Measurements from ENCODE around the gene RTF1.

Gene RTF1

GRCh38 chr15:41492597-41493204 lies 75.8 kb downstream of the RTF1 start:
- no peaks in the 10 kb centered on the region for H3K36me3 ChIP-seq (ENCODE audit: control insufficient read depth, low read depth, low read length)
- no peak overlapping the region for H3K27ac ChIP-seq (ENCODE audit: low read length)
- H3K9ac ChIP-seq (ENCODE audit: low read length) = no peak overlapping the region
- H3K27me3 ChIP-seq (ENCODE audit: control insufficient read depth, insufficient read depth, low read length) = peaks cover 74% of the 10 kb centered on the region
- peaks cover 9% of the 10 kb centered on the region for H3K4me1 ChIP-seq (ENCODE audit: control insufficient read depth, low read depth, low read length)
- peak overlapping the region; percentile 61 for H3K4me3 ChIP-seq (ENCODE audit: low read length)
- no peaks in the 10 kb centered on the region for H3K9me3 ChIP-seq (ENCODE audit: control insufficient read depth, low read depth, low read length)

- Histone ChIP-seq H3K27ac (ENCODE audit: low read length) (no peak within 1 kb of the TSS), H3K9ac (ENCODE audit: low read length) (no peak within 1 kb of the TSS)
Observed at GRCh38 chr15:41493205-41493901, 76.5 kb downstream of the RTF1 start, which contains the start of gene ITPKA. TSS of gene ITPKA (plus strand) at chr15:41493874. CDS start at chr15:41493928, 54 bp downstream.

GRCh38 chr15:41493902-41494189 lies 77.0 kb downstream of the RTF1 start:
- Histone ChIP-seq H3K27ac (ENCODE audit: low read length) (no peak overlapping the region), H3K9me3 (ENCODE audit: control insufficient read depth, low read depth, low read length) (no peaks in the 10 kb centered on the region), H3K36me3 (ENCODE audit: control insufficient read depth, low read depth, low read length) (no peaks in the 10 kb centered on the region), H3K4me3 (ENCODE audit: low read length) (peak overlapping the region; percentile 38), H3K9ac (ENCODE audit: low read length) (no peak overlapping the region), H3K4me1 (ENCODE audit: control insufficient read depth, low read depth, low read length) (peaks cover 9% of the 10 kb centered on the region), H3K27me3 (ENCODE audit: control insufficient read depth, insufficient read depth, low read length) (peaks cover 85% of the 10 kb centered on the region)

More at GRCh38 chr15:41493205-41493901, 76.5 kb downstream of the RTF1 start, which contains the start of gene ITPKA:
- Histone ChIP-seq H3K27me3 (ENCODE audit: control insufficient read depth, insufficient read depth, low read length) (peaks cover 81% of the 10 kb centered on the region), H3K9me3 (ENCODE audit: control insufficient read depth, low read depth, low read length) (no peaks in the 10 kb centered on the region), H3K4me3 (ENCODE audit: low read length) (peak within 1 kb of the TSS; percentile 61), H3K36me3 (ENCODE audit: control insufficient read depth, low read depth, low read length) (no peaks in the 10 kb centered on the region), H3K4me1 (ENCODE audit: control insufficient read depth, low read depth, low read length) (peaks cover 9% of the 10 kb centered on the region)

DNA sequence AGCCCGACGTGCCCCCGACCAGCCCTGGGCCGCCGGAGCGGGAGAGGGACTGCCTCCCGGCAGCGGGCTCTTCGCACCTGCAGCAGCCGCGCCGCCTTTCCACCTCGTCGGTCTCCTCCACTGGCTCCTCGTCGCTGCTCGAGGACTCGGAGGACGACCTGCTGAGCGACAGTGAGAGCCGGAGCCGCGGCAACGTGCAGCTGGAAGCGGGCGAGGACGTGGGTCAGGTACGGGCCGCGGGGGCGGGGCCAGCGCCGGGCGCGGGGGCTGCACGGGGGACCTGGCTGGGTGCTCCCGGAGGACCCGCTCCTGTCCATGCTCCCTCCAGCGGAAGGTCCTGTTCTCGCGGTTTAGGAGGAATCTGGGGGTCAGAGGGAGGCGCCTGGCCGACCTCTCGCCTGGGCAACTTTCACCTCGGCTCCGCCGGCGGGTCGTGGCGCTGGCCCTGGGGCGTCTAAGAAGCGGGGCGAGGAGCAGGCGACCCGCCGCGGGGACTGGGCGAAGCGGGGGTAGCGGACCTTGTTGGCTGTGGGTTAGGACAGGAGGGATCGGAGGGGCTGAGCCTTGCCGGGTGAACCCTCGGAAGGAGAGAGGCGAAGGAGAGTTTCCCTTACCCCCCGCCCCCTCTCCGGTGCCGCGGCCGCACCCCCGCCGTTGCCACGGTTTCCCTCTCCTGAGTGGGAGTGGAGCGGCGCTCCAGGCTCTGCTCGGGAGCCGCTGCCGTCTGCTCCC lies 77.5 kb downstream of the RTF1 start:
- Histone ChIP-seq H3K36me3 (ENCODE audit: control insufficient read depth, low read depth, low read length) (no peaks in the 10 kb centered on the region), H3K9ac (ENCODE audit: low read length) (no peak overlapping the region), H3K4me1 (ENCODE audit: control insufficient read depth, low read depth, low read length) (peaks cover 9% of the 10 kb centered on the region), H3K4me3 (ENCODE audit: low read length) (peak overlapping the region; percentile 38), H3K27ac (ENCODE audit: low read length) (no peak overlapping the region), H3K27me3 (ENCODE audit: control insufficient read depth, insufficient read depth, low read length) (peaks cover 91% of the 10 kb centered on the region), H3K9me3 (ENCODE audit: control insufficient read depth, low read depth, low read length) (no peaks in the 10 kb centered on the region)

DNA sequence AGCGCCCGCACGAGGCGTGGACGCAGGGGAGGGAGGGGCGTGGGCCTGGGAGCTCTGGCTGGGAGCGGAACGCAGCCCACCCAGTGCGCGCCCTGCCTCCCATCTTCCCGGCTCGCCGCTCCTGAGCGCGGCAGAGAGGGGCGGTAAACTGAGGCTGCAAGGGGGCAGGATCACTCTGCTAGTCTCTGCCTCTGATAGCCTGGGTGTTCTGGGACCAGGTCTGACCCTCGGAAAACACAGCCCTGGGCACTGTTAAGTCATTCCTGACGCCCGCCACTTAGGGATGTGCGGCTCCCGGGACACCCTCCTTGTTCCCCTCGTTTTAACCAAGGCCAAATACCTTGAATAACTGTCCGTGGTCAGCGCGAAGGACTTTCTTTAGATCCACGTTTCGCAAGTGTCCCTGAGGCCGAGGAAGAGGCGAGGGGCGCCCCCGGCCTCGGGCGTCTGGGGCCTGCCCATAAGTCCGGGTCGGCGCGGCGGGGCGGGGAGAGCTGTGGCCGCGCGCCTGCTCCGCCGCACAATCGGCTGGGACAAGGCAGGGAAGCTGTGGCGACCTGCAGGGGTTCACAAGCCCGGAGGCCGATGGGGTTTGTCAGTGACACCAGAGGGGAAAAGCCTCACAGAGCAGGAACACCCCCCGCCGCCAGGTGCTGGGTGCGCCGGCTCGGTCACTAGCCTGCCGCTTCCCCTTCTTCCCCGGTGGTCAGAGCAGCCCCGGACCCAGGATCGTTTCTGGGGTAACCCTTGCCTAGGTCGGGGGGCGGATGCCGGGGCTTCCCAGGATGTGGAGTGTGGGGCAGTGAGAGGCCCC lies 78.2 kb downstream of the RTF1 start:
- no peaks in the 10 kb centered on the region for H3K36me3 ChIP-seq (ENCODE audit: control insufficient read depth, low read depth, low read length)
- peaks cover 9% of the 10 kb centered on the region for H3K4me1 ChIP-seq (ENCODE audit: control insufficient read depth, low read depth, low read length)
- peak overlapping the region; percentile 38 for H3K4me3 ChIP-seq (ENCODE audit: low read length)
- H3K9me3 ChIP-seq (ENCODE audit: control insufficient read depth, low read depth, low read length) = no peaks in the 10 kb centered on the region
- H3K27ac ChIP-seq (ENCODE audit: low read length) = no peak overlapping the region
- H3K27me3 ChIP-seq (ENCODE audit: control insufficient read depth, insufficient read depth, low read length) = peaks cover 98% of the 10 kb centered on the region
- H3K9ac ChIP-seq (ENCODE audit: low read length) = no peak overlapping the region

GRCh38 chr15:41495736-41496599 lies 79.1 kb downstream of the RTF1 start:
- Histone ChIP-seq H3K9ac (ENCODE audit: low read length) (no peak overlapping the region), H3K4me1 (ENCODE audit: control insufficient read depth, low read depth, low read length) (peaks cover 10% of the 10 kb centered on the region), H3K27me3 (ENCODE audit: control insufficient read depth, insufficient read depth, low read length) (peaks cover 98% of the 10 kb centered on the region), H3K4me3 (ENCODE audit: low read length) (peak overlapping the region; percentile 38), H3K9me3 (ENCODE audit: control insufficient read depth, low read depth, low read length) (no peaks in the 10 kb centered on the region), H3K36me3 (ENCODE audit: control insufficient read depth, low read depth, low read length) (no peaks in the 10 kb centered on the region), H3K27ac (ENCODE audit: low read length) (no peak overlapping the region)

- Histone ChIP-seq H3K9me3 (ENCODE audit: control insufficient read depth, low read depth, low read length) (no peaks in the 10 kb centered on the region), H3K36me3 (ENCODE audit: control insufficient read depth, low read depth, low read length) (no peaks in the 10 kb centered on the region), H3K9ac (ENCODE audit: low read length) (no peak overlapping the region), H3K27ac (ENCODE audit: low read length) (no peak overlapping the region), H3K27me3 (ENCODE audit: control insufficient read depth, insufficient read depth, low read length) (peaks cover 99% of the 10 kb centered on the region), H3K4me1 (ENCODE audit: control insufficient read depth, low read depth, low read length) (peaks cover 6% of the 10 kb centered on the region), H3K4me3 (ENCODE audit: low read length) (no peak overlapping the region)
Observed at GRCh38 chr15:41498657-41499056, 81.8 kb downstream of the RTF1 start.

GRCh38 chr15:41499109-41499851 lies 82.4 kb downstream of the RTF1 start:
- no peak overlapping the region for H3K4me3 ChIP-seq (ENCODE audit: low read length)
- no peaks in the 10 kb centered on the region for H3K9me3 ChIP-seq (ENCODE audit: control insufficient read depth, low read depth, low read length)
- no peaks in the 10 kb centered on the region for H3K36me3 ChIP-seq (ENCODE audit: control insufficient read depth, low read depth, low read length)
- H3K4me1 ChIP-seq (ENCODE audit: control insufficient read depth, low read depth, low read length) = peaks cover 6% of the 10 kb centered on the region
- H3K9ac ChIP-seq (ENCODE audit: low read length) = no peak overlapping the region
- H3K27ac ChIP-seq (ENCODE audit: low read length) = no peak overlapping the region
- H3K27me3 ChIP-seq (ENCODE audit: control insufficient read depth, insufficient read depth, low read length) = peaks cover 100% of the 10 kb centered on the region

DNA sequence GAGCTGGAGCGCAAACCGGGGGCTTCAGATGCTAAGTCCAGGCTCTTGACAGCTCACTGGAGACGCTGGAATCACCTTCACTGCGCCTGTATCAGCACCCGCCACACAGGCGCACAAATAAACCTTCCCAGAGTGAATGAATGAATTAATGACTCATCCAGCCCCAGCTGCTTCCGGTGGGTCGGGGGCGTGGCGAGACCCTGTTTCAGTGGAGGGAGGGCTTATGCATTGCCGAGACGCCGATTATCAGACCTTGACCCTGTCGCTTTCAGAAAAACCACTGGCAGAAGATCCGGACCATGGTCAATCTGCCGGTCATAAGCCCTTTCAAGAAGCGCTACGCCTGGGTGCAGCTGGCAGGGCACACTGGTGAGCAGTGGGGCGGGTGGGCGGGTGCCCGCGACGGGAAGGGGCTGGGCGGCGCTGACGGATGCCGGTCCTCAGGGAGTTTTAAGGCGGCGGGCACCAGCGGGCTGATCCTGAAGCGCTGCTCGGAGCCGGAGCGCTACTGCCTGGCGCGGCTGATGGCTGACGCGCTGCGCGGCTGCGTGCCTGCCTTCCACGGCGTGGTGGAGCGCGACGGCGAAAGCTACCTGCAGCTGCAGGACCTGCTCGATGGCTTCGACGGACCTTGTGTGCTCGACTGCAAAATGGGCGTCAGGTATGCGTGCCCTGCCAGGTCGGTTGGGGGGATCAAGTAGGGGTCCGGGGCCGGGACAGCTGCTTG lies 84.5 kb downstream of the RTF1 start:
- Histone ChIP-seq H3K4me1 (ENCODE audit: control insufficient read depth, low read depth, low read length) (peaks cover 6% of the 10 kb centered on the region), H3K4me3 (ENCODE audit: low read length) (peak overlapping the region; percentile 48), H3K9ac (ENCODE audit: low read length) (no peak overlapping the region), H3K27ac (ENCODE audit: low read length) (no peak overlapping the region), H3K9me3 (ENCODE audit: control insufficient read depth, low read depth, low read length) (no peaks in the 10 kb centered on the region), H3K36me3 (ENCODE audit: control insufficient read depth, low read depth, low read length) (no peaks in the 10 kb centered on the region), H3K27me3 (ENCODE audit: control insufficient read depth, insufficient read depth, low read length) (peaks cover 99% of the 10 kb centered on the region)

All from iPS-18a (cell line).